Panc1 (cell line): ENCODE data around the gene YIF1A. TPM values are rescaled to one million over a fixed set of nuclear protein-coding genes. Genes with fewer than 3 reads are reported as not detected.

ENCODE experiments used
- ATAC-seq: fragments of 200-7000 bp; cut with Tn5 transposase; 2 replicates; pipeline ENCODE4 v1.9.1; 2020; ENCODE audit warnings: mild to moderate bottlenecking, moderate library complexity
- BruUV-seq: library from RNA; stranded (reverse); fragments of 400-500 nt; replicated peaks from 2 replicates; lab custom pipeline; 2021; lab: Mats Ljungman, UMichigan
- CTCF ChIA-PET: fragments of 300-600 bp; sonication (Branson Sonifier 250); formaldehyde crosslinking; loops from one replicate; lab custom pipeline; 2022; ENCODE audit warnings: antibody characterized with exemption; lab: Charles Lee
- POLR2A ChIA-PET: fragments of 300-600 bp; sonication (Branson Sonifier 250); formaldehyde crosslinking; loops from one replicate; lab custom pipeline; 2022; ENCODE audit warnings: antibody characterized with exemption; lab: Charles Lee
- DNase-seq: peaks from one replicate; pipeline ENCODE4 v3.0.0-alpha.2; 2010; ENCODE audit warnings: low read depth, low spot score
- H3K27ac ChIP-seq: 2 replicates; pipeline ENCODE4 v1.5.1; 2011; ENCODE audit warnings: mild to moderate bottlenecking, low read length, inconsistent platforms
- H3K27me3 ChIP-seq: fragments of 200-500 bp; sonication (Bioruptor generic); 2 replicates; pipeline ENCODE4 v1.6.0; 2014; ENCODE audit warnings: low read length, inconsistent platforms; ENCODE audit not compliant: control insufficient read depth, insufficient read depth
- H3K36me3 ChIP-seq: fragments of 200-500 bp; sonication (Bioruptor generic); 2 replicates; pipeline ENCODE4 v1.5.1; 2014; ENCODE audit warnings: inconsistent platforms, mild to moderate bottlenecking, low read length, moderate library complexity; ENCODE audit not compliant: control insufficient read depth, insufficient read depth
- H3K4me1 ChIP-seq: 2 replicates; pipeline ENCODE4 v1.5.1; 2011; ENCODE audit warnings: inconsistent platforms, mild to moderate bottlenecking, low read length, moderate library complexity; ENCODE audit not compliant: control insufficient read depth, insufficient read depth
- H3K4me3 ChIP-seq, 2 experiments: 2 replicates each; pipeline ENCODE4 v1.5.1; 2011 to 2012; ENCODE audit warnings: low read depth in 2 of 2, low read length in 2 of 2, mild to moderate bottlenecking in 2 of 2, inconsistent platforms in 1 of 2, moderate library complexity in 1 of 2
- H3K9me3 ChIP-seq: fragments of 200-500 bp; sonication (Bioruptor generic); 2 replicates; pipeline ENCODE4 v1.5.1; 2014; ENCODE audit warnings: low read depth, mild to moderate bottlenecking, inconsistent platforms, low read length, moderate library complexity; ENCODE audit not compliant: control insufficient read depth, insufficient read depth
- POLR2AphosphoS5 ChIP-seq: IDR thresholded peaks from 2 replicates; pipeline ENCODE4 v1.6.1; 2012; ENCODE audit warnings: mild to moderate bottlenecking, low read depth, low read length, moderate library complexity
- SIN3A ChIP-seq: IDR thresholded peaks from 2 replicates; pipeline ENCODE4 v1.6.1; 2012; ENCODE audit warnings: low read depth, mild to moderate bottlenecking, low read length, moderate library complexity, borderline replicate concordance; ENCODE audit not compliant: insufficient read depth
- TCF7L2 ChIP-seq: IDR thresholded peaks from 2 replicates; pipeline ENCODE4 v1.6.1; 2011; ENCODE audit warnings: mild to moderate bottlenecking, low read depth, low read length, inconsistent platforms
- in situ Hi-C: cut with HindIII; loops from 2 replicates; pipeline ENCODE4 v1.10.0; 2016; ENCODE audit warnings: low sequenced_read_pairs, low pct_unique_long_range_greater_than_20kb
- intact Hi-C: fragments of 100-400 bp; cut with micrococcal nuclease; formaldehyde crosslinking; loops from one replicate; pipeline ENCODE4 v1.10.0; 2022; ENCODE audit not compliant: unreplicated experiment
- total RNA-seq: library from RNA; stranded (reverse); gene quantifications from one replicate; pipeline ENCODE4 v1.2.1, GENCODE V29; 2021; ENCODE audit not compliant: unreplicated experiment
- TF ChIP-seq, protein P1 (sequence below): fragments of 450-650 bp; IDR thresholded peaks from 2 replicates; pipeline ENCODE4 v1.5.1; 2017; ENCODE audit warnings: mild to moderate bottlenecking
- TF ChIP-seq, protein P2 (sequence below), 2 experiments: IDR thresholded peaks; 2 replicates each; pipeline ENCODE4 v1.6.1; 2011 to 2012; ENCODE audit warnings: low read depth in 2 of 2, control low read depth in 1 of 2, low read length in 1 of 2, mild to moderate bottlenecking in 1 of 2, moderate library complexity in 1 of 2; ENCODE audit not compliant: insufficient read depth in 1 of 2

The YIF1A gene
- total RNA-seq, 1 experiment from 2014 or later: 196 TPM

DNA sequence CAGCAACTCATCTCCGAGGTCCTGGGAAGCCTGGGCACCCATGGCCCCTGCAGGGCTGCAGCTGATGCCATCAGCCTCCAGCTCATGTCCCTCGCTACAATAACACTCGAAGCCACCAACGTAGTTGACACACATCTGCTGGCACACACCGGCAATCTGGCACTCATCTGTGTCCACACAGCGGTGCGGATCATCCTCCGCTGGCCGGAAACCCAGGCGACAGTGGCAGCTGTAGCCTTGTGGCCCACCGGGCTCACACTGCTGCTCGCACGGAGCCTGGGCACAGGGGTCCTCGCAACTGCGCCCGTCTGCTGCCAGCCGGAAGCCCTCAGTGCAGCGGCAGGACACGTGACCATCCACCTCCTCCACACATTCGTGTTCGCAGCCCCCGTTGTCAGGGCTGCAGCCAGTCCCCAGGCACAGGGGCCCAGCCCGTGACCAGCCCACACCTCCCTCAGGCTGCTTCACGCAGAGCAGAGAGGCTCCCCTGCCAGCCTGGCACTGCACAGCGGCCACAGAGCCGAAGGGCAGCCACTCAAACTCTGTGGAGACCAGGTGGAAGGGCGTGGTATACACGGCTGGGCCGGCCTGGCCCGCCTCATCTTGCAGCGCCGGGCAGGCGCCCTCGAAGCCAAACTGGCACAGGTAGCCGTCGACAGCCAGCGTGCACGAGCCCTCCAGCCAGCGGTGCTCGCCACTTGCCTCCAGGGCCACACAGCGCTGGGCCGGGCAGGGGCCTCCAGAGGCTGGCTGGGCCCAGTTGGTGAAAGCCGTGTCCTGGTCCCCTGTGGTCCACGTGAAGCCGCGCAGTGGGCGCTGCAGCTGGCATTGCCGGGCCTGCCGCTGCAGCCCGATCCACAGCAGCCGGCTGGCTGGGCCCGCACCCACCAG is 27.2 kb upstream of the YIF1A start:
- TF ChIP-seq SIN3A (no peak), TCF7L2 (no peak), POLR2AphosphoS5 (no peak)
- TF ChIP-seq, protein P1, sequence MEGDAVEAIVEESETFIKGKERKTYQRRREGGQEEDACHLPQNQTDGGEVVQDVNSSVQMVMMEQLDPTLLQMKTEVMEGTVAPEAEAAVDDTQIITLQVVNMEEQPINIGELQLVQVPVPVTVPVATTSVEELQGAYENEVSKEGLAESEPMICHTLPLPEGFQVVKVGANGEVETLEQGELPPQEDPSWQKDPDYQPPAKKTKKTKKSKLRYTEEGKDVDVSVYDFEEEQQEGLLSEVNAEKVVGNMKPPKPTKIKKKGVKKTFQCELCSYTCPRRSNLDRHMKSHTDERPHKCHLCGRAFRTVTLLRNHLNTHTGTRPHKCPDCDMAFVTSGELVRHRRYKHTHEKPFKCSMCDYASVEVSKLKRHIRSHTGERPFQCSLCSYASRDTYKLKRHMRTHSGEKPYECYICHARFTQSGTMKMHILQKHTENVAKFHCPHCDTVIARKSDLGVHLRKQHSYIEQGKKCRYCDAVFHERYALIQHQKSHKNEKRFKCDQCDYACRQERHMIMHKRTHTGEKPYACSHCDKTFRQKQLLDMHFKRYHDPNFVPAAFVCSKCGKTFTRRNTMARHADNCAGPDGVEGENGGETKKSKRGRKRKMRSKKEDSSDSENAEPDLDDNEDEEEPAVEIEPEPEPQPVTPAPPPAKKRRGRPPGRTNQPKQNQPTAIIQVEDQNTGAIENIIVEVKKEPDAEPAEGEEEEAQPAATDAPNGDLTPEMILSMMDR: no peak
- TF ChIP-seq, protein P2, sequence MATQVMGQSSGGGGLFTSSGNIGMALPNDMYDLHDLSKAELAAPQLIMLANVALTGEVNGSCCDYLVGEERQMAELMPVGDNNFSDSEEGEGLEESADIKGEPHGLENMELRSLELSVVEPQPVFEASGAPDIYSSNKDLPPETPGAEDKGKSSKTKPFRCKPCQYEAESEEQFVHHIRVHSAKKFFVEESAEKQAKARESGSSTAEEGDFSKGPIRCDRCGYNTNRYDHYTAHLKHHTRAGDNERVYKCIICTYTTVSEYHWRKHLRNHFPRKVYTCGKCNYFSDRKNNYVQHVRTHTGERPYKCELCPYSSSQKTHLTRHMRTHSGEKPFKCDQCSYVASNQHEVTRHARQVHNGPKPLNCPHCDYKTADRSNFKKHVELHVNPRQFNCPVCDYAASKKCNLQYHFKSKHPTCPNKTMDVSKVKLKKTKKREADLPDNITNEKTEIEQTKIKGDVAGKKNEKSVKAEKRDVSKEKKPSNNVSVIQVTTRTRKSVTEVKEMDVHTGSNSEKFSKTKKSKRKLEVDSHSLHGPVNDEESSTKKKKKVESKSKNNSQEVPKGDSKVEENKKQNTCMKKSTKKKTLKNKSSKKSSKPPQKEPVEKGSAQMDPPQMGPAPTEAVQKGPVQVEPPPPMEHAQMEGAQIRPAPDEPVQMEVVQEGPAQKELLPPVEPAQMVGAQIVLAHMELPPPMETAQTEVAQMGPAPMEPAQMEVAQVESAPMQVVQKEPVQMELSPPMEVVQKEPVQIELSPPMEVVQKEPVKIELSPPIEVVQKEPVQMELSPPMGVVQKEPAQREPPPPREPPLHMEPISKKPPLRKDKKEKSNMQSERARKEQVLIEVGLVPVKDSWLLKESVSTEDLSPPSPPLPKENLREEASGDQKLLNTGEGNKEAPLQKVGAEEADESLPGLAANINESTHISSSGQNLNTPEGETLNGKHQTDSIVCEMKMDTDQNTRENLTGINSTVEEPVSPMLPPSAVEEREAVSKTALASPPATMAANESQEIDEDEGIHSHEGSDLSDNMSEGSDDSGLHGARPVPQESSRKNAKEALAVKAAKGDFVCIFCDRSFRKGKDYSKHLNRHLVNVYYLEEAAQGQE (IDR thresholded peaks at IDR 0.05; ENCODE audit: insufficient read depth in 1 of 2, low read depth in 2 of 2, low read length in 1 of 2): no peak
- CTCF ChIA-PET: interaction anchor here (0.6 to 1.0 kb wide), 2 partner anchors 34 to 40 kb away, joined by 3 to 7 read pairs; no protein-coding TSS in a partner anchor
- in situ Hi-C loops: no loop called here

DNA sequence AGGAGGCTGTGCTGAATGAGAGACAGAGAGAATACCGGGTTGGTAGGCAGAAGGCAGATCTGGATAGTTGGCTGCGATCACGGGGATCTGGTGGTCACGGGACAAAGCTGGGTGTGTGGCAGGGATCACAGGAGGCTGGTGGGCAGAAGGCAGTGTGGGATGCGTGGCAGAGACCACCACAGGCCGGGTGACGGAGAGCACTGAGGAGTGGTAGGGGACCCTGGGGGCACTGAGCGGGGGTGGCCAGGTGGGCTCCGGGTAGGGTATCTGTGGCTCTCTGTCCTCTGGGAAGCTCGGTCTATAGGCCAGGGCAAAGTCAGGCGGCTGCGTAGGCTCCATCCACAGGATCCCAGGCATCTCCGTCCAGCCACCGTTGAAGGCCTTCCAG is 26.5 kb upstream of the YIF1A start:
- CTCF ChIA-PET: interaction anchor here (0.6 to 1.0 kb wide), 2 partner anchors 33 to 57 kb away, joined by 3 read pairs; no protein-coding TSS in a partner anchor

More for the DNA sequence above, 27.2 kb upstream of the YIF1A start:
- POLR2A ChIA-PET: no interaction called here
- intact Hi-C loops: no loop called here
- DNase-seq: no peak
- Histone ChIP-seq H3K4me3 (no peak overlapping the region), H3K36me3 (no peaks in the 10 kb centered on the region), H3K9me3 (no peaks in the 10 kb centered on the region), H3K4me1 (peaks cover 9% of the 10 kb centered on the region), H3K27ac (no peak overlapping the region), H3K27me3 (no peaks in the 10 kb centered on the region)
- ATAC-seq: no peak
- BruUV-seq: no TSS peak

More for the DNA sequence above, 26.5 kb upstream of the YIF1A start:
- no peak for ATAC-seq
- BruUV-seq: no TSS peak
- in situ Hi-C loops: no loop called here
- intact Hi-C loops: no loop called here
- no peak overlapping the region for H3K27ac ChIP-seq
- H3K4me3 ChIP-seq: no peak overlapping the region
- POLR2A ChIA-PET: no interaction called here
- no peaks in the 10 kb centered on the region for H3K27me3 ChIP-seq
- no peaks in the 10 kb centered on the region for H3K9me3 ChIP-seq
- no peaks in the 10 kb centered on the region for H3K36me3 ChIP-seq
- TF ChIP-seq, protein P1: no peak
- TF ChIP-seq TCF7L2 (no peak), POLR2AphosphoS5 (no peak), SIN3A (no peak)
- TF ChIP-seq, protein P2 (IDR thresholded peaks at IDR 0.05; ENCODE audit: insufficient read depth in 1 of 2, low read depth in 2 of 2, low read length in 1 of 2): no peak
- peaks cover 10% of the 10 kb centered on the region for H3K4me1 ChIP-seq
- DNase-seq: no peak
